Left colon (tissue), 2 donors: Measurements from ENCODE around the gene ITGB7. TPM values are rescaled to one million over a fixed set of nuclear protein-coding genes. Genes with fewer than 3 reads are reported as not detected.

Experiments
- ATAC-seq: fragments of 200-7000 bp; cut with Tn5 transposase; one replicate; pipeline ENCODE4 v1.9.1; 2020; ENCODE audit warnings: mild to moderate bottlenecking, moderate library complexity
- DNase-seq, 2 donors: peaks; one replicate each; pipeline ENCODE4 v3.0.0-alpha.2; 2020
- intact Hi-C, 2 donors: fragments of 100-400 bp; cut with DNase I in 1 of 2; cut with micrococcal nuclease in 1 of 2; formaldehyde crosslinking; loops; one replicate each; pipeline versions ENCODE4 v1.11.2 to v1.14.0; 2022; cut with DNase I, micrococcal nuclease
- long read RNA-seq: library from polyadenylated mRNA; unstranded; transcript quantifications from one replicate; pipeline ENCODE4 v2.0.0, GENCODE V29; 2021
- total RNA-seq, 2 donors: library from RNA; stranded (reverse); fragmentation: NEBNext Ultra II Directional; extraction: Animal tissue kit (Norgen Biotek cat#: 25700); gene quantifications; one replicate each; pipeline ENCODE4 v1.2.1, GENCODE V29; 2021
- donor health status: DM: no; HTN: no; CAD: no.
- donor health status: DM: yes; HTN: yes; CAD: no.

ITGB7 gene, protein sequence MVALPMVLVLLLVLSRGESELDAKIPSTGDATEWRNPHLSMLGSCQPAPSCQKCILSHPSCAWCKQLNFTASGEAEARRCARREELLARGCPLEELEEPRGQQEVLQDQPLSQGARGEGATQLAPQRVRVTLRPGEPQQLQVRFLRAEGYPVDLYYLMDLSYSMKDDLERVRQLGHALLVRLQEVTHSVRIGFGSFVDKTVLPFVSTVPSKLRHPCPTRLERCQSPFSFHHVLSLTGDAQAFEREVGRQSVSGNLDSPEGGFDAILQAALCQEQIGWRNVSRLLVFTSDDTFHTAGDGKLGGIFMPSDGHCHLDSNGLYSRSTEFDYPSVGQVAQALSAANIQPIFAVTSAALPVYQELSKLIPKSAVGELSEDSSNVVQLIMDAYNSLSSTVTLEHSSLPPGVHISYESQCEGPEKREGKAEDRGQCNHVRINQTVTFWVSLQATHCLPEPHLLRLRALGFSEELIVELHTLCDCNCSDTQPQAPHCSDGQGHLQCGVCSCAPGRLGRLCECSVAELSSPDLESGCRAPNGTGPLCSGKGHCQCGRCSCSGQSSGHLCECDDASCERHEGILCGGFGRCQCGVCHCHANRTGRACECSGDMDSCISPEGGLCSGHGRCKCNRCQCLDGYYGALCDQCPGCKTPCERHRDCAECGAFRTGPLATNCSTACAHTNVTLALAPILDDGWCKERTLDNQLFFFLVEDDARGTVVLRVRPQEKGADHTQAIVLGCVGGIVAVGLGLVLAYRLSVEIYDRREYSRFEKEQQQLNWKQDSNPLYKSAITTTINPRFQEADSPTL
- total RNA-seq, result 1 to 10 TPM; 4.6 to 9.1 TPM
- long read RNA-seq, partial matches to known transcripts, result 4 of 7 reads
- long read RNA-seq, other reads (novel, unspliced or antisense), result 0 of 7 reads

GRCh38 chr12:53207042-53207441 lies at the start of gene ITGB7:
Gene ITGB7, minus strand, starts transcription at chr12:53207251. Its CDS starts 6,808 bp downstream, at chr12:53200443.
- ATAC-seq (peak; percentile 94), DNase-seq (peak; percentile 74 to 75)

GRCh38 chr12:53255996-53256395 lies 48.9 kb upstream of the ITGB7 start:
- intact Hi-C loops, result no loop called here
- DNase-seq (no peak), ATAC-seq (no peak)

More at GRCh38 chr12:53207042-53207441, at the start of gene ITGB7:
- intact Hi-C loops, result no loop called here

GRCh38 chr12:53254816-53255545 lies 47.9 kb upstream of the ITGB7 start:
- intact Hi-C loops, result no loop called here
- ATAC-seq (no peak), DNase-seq (no peak)

DNA sequence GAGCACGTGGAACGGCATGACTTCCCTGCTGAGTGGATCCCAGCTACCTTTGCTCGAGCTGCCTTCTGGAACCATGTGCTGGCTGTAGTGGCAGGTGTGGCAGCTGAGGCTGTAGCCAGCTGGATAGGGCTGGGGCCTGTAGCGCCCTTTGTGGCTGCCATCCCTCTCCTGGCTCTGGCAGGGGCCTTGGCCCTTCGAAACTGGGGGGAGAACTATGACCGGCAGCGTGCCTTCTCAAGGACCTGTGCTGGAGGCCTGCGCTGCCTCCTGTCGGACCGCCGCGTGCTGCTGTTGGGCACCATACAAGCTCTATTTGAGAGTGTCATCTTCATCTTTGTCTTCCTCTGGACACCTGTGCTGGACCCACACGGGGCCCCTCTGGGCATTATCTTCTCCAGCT lies 46.2 kb upstream of the ITGB7 start:
- DNase-seq, result no peak
- intact Hi-C loops, result no loop called here
- ATAC-seq, result no peak

DNA sequence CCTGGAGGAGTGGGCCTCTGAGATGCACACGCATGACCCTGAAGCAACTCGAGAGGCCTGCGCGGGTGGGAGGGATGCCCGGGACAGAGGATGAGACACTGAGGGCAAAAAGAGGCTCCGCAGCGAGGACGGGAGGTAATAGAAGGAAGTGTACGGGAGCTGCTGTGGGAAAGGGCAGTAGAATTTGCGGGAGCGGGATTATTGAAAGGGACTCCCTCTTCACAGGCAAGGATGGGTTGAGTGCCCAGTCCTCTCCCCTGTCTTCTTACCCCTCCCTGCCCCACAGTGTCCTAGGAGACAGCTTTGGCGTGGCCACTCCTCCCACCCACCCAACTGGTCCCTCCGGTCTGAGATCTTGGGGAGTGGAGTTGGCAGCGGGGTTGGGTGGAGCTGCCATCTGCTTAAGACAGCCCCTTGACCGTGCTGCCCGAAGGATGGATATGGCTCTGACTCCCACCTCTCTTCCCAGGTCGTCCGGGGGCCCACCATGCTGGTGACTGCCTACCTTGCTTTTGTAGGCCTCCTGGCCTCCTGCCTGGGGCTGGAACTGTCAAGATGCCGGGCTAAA lies 45.4 kb upstream of the ITGB7 start:
- intact Hi-C loops, result no loop called here
- DNase-seq (peak; percentile 57 to 73), ATAC-seq (peak; percentile 48)

- intact Hi-C loops, result no loop called here
- peak; percentile 79 to 82 for DNase-seq
Observed at GRCh38 chr12:53251477-53252348, 44.7 kb upstream of the ITGB7 start.

DNA sequence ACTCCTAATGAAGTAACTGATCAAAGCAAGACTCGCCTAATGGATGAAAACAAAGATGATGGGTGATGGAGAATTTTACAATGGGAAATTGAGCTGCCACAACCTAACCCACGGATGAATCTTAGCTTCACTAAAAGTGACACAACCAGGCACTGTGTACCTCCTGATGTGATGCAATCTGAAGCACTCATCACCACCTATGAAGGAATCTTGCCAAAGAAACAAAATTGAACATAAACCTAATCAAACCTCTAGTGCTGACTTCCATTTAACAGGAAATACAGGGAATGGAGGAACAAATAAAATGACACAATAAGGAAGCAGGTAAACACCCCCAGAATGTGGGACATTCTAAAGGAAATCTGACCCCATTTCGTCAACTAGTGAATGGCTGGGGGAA lies 38.2 kb upstream of the ITGB7 start:
- ATAC-seq (no peak), DNase-seq (no peak)
- intact Hi-C loops, result no loop called here

More at GRCh38 chr12:53251477-53252348, 44.7 kb upstream of the ITGB7 start:
- peak; percentile 90 for ATAC-seq

DNA sequence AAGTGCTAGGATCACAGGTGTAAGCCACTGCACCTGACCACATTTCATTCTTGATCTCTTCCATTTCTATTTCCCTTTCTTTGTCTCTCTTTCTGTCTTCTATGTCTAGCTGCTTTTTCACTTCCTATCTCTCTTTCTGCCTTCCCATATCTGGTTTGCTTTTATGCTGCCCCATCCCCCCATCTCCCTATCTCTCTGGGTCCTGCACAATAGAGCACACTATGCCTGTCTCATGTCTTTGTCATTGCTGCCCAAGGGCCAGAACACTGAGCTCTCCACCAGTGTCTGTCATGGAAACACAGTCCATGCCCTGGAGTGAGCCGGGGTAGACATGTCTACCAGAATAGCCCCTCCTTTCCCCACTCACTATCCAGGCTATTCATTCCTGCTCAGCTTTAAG lies 37.3 kb upstream of the ITGB7 start:
- DNase-seq, result no peak
- intact Hi-C loops, result no loop called here
- no peak for ATAC-seq

DNA sequence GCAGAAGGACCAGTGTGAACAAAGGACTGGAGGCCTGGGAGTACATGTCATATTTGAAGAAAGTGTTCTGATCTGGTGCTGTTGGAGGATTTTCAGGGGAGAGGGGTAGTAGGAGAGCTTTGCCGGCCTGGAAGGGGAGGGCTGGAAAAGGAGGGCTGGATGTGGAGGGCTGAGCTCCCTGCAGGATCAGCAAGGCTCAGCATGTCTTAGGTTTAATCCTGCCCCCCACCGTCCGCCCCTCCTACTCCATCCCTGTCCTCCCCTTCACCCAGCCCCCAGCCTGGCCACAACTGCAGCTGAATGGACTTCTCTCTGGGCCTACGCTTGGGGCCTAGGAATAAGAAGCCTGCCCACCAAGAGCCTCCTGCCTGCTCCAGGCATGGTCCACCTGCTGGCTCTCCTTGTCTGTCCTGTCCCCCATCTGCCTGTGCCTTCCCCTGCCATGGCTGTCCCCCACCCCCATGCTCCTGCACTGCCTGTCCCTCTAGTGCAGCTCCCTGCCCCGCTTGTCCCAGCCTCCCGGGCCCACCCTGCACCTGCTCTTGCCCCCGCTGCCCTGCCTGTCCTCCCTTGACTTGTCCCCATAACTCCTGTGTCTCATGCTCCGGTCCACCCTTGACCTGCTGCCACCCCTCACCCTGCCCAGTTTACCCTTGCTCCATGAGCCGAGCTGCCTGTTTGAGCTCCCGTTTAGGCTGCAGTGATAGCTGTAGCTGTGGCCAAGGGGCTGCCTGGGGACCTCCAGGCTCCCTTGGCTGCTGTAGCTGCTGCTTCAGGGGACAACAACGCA lies 34.8 kb upstream of the ITGB7 start:
- DNase-seq, result no peak
- no peak for ATAC-seq
- intact Hi-C loops, result no loop called here

- DNase-seq (no peak), ATAC-seq (no peak)
- intact Hi-C loops, result no loop called here
Observed at GRCh38 chr12:53239643-53240258, 32.7 kb upstream of the ITGB7 start.

DNA sequence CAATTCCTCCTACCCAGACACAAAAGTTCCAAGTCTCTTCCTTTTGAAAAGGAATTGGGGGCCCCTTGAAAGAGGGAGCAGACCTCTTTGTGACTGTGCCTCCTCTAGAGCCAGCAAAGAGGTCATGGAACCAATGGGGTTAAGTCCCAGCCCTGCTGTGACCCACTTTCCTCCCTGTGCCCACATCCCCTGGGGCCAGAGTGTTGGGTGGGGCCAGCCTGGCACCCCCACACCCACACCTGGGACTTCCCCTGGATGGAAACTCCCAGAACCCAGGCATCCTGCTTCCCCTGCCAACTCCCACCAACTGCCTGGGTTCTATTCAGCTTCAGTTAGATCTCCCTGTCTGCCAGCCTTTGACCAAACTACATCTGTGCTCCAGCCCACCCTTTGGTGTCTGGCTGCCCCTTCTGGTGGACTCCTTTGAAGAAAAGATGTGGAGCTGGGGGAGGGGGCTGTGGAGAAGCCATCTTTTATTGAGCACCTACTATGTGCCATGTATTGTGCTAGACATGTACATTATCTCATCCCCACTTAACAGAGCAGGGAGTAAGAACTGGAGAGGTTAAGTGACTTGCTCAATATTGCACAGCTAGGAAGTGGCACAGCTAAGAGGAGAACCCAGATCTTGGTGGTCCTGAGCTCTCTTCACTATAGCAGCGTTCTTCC lies 29.5 kb upstream of the ITGB7 start:
- DNase-seq (no peak), ATAC-seq (no peak)
- intact Hi-C loops, result no loop called here

DNA sequence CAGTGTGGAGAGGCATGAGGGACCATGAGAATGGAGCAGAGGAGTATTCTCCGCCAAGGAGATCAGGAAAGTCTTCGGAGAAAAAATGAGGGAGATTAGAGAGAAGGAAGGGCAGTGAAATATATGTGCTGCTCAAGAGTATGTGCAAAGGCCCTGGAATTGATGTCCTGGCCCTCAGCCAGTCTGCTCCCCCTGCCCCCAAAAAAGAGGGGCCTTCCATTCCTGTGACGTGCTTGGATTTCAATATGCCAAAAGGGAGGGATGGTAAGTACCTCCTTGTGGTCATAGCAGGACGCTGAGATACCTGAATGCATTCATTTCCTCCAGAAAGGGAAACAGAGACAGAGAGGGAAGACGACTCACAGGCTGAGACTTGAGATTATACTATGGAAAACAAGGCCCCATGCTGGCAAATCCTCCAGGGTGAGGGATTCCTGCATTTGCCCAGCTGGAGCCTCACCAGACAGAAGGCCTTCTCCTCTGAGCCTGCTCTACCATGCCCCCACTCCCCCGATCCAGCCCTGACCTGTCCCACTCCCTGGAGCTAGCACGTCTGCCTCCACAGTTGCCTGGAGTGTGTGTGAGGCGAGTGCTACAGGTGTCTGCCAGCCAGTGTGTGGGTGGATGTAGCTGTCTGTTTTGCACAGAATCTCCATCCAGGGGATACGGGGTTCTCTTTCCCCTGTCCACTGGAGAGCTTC lies 28.8 kb upstream of the ITGB7 start:
- no peak for DNase-seq
- ATAC-seq, result no peak
- intact Hi-C loops, result no loop called here

DNA sequence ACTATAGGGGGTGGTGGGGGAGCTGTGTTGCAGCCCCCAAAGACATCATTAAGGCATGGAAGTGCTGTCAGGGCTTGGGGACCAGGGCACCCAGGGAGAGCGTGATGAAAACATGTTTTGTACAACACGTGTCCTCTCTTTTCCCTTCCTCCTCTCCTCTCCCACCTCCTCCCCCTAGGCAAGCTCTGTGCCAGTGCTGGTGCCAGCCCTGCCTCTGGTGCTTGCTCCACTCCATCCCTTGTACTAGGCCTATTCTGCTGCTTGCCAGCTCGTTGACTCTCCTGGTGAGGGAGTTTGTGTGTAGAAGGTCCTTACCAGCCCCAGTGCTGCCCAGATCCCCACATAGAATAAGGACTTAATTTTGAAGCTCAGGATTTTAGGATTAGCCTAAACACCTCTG lies 28.1 kb upstream of the ITGB7 start:
- intact Hi-C loops, result no loop called here
- ATAC-seq, result no peak
- DNase-seq, result no peak

DNA sequence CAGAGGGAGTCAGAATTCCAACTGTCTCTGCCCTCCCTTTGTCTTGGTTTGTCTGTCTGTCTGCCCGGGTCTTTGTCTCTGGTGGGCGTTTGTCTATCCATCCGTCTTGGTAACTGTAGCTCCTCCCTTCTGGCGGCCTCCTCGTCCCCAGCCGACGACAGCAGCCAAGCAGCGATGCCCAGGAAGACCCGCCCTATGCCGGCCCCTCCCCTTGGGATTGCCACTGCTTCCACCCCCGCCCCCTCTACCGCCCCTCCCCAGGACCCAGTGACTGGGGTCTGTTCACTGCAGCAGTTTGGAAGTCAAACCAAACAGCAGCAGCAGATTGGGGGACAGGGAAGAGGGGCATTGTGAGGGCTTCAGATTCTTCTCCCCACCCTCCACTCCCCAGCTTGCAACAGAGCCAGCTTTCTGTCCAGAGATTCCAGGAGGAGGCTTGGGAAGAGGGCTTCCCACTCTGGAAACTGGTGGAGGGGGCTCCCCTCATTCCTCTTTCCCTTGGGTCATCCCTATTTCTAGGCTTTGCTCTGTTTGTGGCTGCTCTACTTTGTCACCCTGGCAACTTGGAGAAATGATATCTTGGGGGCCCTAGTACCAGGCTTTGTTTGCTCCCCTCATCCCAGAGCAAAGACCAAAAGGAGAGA lies 27.3 kb upstream of the ITGB7 start:
- intact Hi-C loops, result no loop called here
- ATAC-seq (no peak), DNase-seq (no peak)

GRCh38 chr12:53233671-53234121 lies 26.6 kb upstream of the ITGB7 start:
- ATAC-seq (peak; percentile 23), DNase-seq (no peak)

More at GRCh38 chr12:53233671-53234121, 26.6 kb upstream of the ITGB7 start:
- intact Hi-C loops, result no loop called here
